CD4-positive, CD25-positive, alpha-beta regulatory T cell (primary cell): Measurements from ENCODE around the gene CLDN14. TPM values are rescaled to one million over a fixed set of nuclear protein-coding genes. Genes with fewer than 3 reads are reported as not detected.

Experiments
- ATAC-seq, 2 donors: fragments of 150-1000 bp; cut with Tn5 transposase; one replicate each; pipeline ENCODE4 v1.10.0; 2021; ENCODE audit warnings: low read depth in 2 of 2, moderate number of reproducible peaks in 2 of 2, moderate library complexity in 1 of 2
- DNase-seq, 3 donors: peaks; one replicate each; pipeline versions ENCODE4 v3.0.0 to v3.0.0-alpha.2; 2012 to 2022; ENCODE audit warnings: mixed read lengths in 1 of 3
- H3K27ac ChIP-seq: one replicate; pipeline ENCODE4 v1.7.0; 2013; ENCODE audit warnings: mild to moderate bottlenecking, low read length; ENCODE audit not compliant: insufficient read depth, poor library complexity, severe bottlenecking
- H3K27me3 ChIP-seq: one replicate; pipeline ENCODE4 v1.7.0; 2013; ENCODE audit warnings: low read length; ENCODE audit not compliant: control insufficient read depth, insufficient read depth
- H3K36me3 ChIP-seq: one replicate; pipeline ENCODE4 v1.7.0; 2013; ENCODE audit warnings: mild to moderate bottlenecking, low read length, moderate library complexity; ENCODE audit not compliant: control insufficient read depth, insufficient read depth
- H3K4me1 ChIP-seq: 2 replicates; pipeline ENCODE4 v1.7.0; 2013; ENCODE audit warnings: mild to moderate bottlenecking, low read length; ENCODE audit not compliant: insufficient read depth, control insufficient read depth, poor library complexity, severe bottlenecking
- H3K4me3 ChIP-seq: one replicate; pipeline ENCODE4 v1.7.0; 2013; ENCODE audit warnings: low read depth, mild to moderate bottlenecking, low read length, moderate library complexity
- H3K9me3 ChIP-seq, 2 experiments: 1 replicate in 1 of 2; 2 replicates in 1 of 2; pipeline ENCODE4 v1.7.0; 2013; ENCODE audit warnings: low read length in 2 of 2, mild to moderate bottlenecking in 1 of 2, moderate library complexity in 1 of 2; ENCODE audit not compliant: control insufficient read depth in 2 of 2
- H3K27ac Mint-ChIP-seq, 3 donors: one replicate each; pipeline ENCODE4 v1.8.0; 2020 to 2022; ENCODE audit warnings: mild to moderate bottlenecking in 3 of 3, mixed read lengths in 3 of 3, moderate library complexity in 2 of 3
- H3K27me3 Mint-ChIP-seq: one replicate; pipeline ENCODE4 v1.8.0; 2022; ENCODE audit warnings: mild to moderate bottlenecking, mixed read lengths
- H3K36me3 Mint-ChIP-seq: one replicate; pipeline ENCODE4 v1.8.0; 2020; ENCODE audit warnings: mixed read lengths
- H3K4me1 Mint-ChIP-seq, 4 donors: one replicate each; pipeline ENCODE4 v1.8.0; 2020 to 2022; ENCODE audit warnings: mixed read lengths in 4 of 4, mild to moderate bottlenecking in 1 of 4
- H3K4me3 Mint-ChIP-seq, 4 donors: one replicate each; pipeline ENCODE4 v1.8.0; 2020 to 2022; ENCODE audit warnings: mild to moderate bottlenecking in 4 of 4, mixed read lengths in 4 of 4, moderate library complexity in 3 of 4
- H3K9me3 Mint-ChIP-seq, 7 donors: one replicate each; pipeline ENCODE4 v1.8.0; 2020 to 2022; ENCODE audit warnings: mixed read lengths in 7 of 7, mild to moderate bottlenecking in 3 of 7, moderate library complexity in 2 of 7
- polyA plus RNA-seq, 4 donors: library from polyadenylated mRNA; unstranded; fragments of 300-500 nt; fragmentation: Illumina TruSeq; gene quantifications; one replicate each; pipeline ENCODE4 v1.2.3, GENCODE V29; 2021
- total RNA-seq: library from RNA; stranded (reverse); gene quantifications from one replicate; pipeline ENCODE4 v1.2.3, GENCODE V29; 2022

CLDN14 gene
- total and polyA plus RNA-seq, 5 donors from 2014 or later, result not detected

- H3K9me3 Mint-ChIP-seq, result no peaks in the 10 kb centered on the region
- no peaks in the 10 kb centered on the region for H3K4me1 Mint-ChIP-seq
- DNase-seq, result peak in 1 of 3 donors; percentile 70
- no peaks in the 10 kb centered on the region for H3K27me3 ChIP-seq
- no peak overlapping the region for H3K27ac ChIP-seq
- no peak for ATAC-seq
- H3K27ac Mint-ChIP-seq, result no peak overlapping the region
- H3K4me3 ChIP-seq, result no peak overlapping the region
- peaks cover 7% of the 10 kb centered on the region for H3K36me3 ChIP-seq
- no peaks in the 10 kb centered on the region for H3K4me1 ChIP-seq
- no peaks in the 10 kb centered on the region for H3K27me3 Mint-ChIP-seq
- peaks cover 5% of the 10 kb centered on the region for H3K36me3 Mint-ChIP-seq
- no peak overlapping the region for H3K4me3 Mint-ChIP-seq
- no peaks in the 10 kb centered on the region for H3K9me3 ChIP-seq
Measured at GRCh38 chr21:36419996-36420395, 59.9 kb downstream of the CLDN14 start.

- H3K9me3 Mint-ChIP-seq, result no peaks in the 10 kb centered on the region
- DNase-seq (no peak), ATAC-seq (no peak)
- H3K4me1 Mint-ChIP-seq, result no peaks in the 10 kb centered on the region
- H3K27ac Mint-ChIP-seq, result no peak overlapping the region
- Histone ChIP-seq H3K27me3 (no peaks in the 10 kb centered on the region), H3K36me3 (peaks cover 7% of the 10 kb centered on the region), H3K4me1 (no peaks in the 10 kb centered on the region), H3K4me3 (no peak overlapping the region), H3K27ac (no peak overlapping the region), H3K9me3 (no peaks in the 10 kb centered on the region)
- no peaks in the 10 kb centered on the region for H3K27me3 Mint-ChIP-seq
- H3K4me3 Mint-ChIP-seq, result no peak overlapping the region
- peaks cover 8% of the 10 kb centered on the region for H3K36me3 Mint-ChIP-seq
Measured at GRCh38 chr21:36419241-36419640, 60.7 kb downstream of the CLDN14 start.

GRCh38 chr21:36415375-36415774 lies 64.5 kb downstream of the CLDN14 start:
- no peaks in the 10 kb centered on the region for H3K27me3 Mint-ChIP-seq
- H3K36me3 Mint-ChIP-seq, result peaks cover 31% of the 10 kb centered on the region
- H3K9me3 Mint-ChIP-seq, result no peaks in the 10 kb centered on the region
- Histone ChIP-seq H3K4me3 (no peak overlapping the region), H3K36me3 (peaks cover 7% of the 10 kb centered on the region), H3K9me3 (no peaks in the 10 kb centered on the region), H3K4me1 (no peaks in the 10 kb centered on the region), H3K27ac (no peak overlapping the region), H3K27me3 (no peaks in the 10 kb centered on the region)
- no peaks in the 10 kb centered on the region for H3K4me1 Mint-ChIP-seq
- no peak overlapping the region for H3K4me3 Mint-ChIP-seq
- no peak for ATAC-seq
- H3K27ac Mint-ChIP-seq, result no peak overlapping the region
- DNase-seq, result no peak

- peaks cover 7% of the 10 kb centered on the region for H3K36me3 ChIP-seq
- Mint-ChIP-seq H3K36me3 (peaks cover 41% of the 10 kb centered on the region), H3K9me3 (no peaks in the 10 kb centered on the region)
Measured at GRCh38 chr21:36412916-36413315, 67.0 kb downstream of the CLDN14 start.

GRCh38 chr21:36411301-36411700 lies 68.6 kb downstream of the CLDN14 start:
- H3K27me3 Mint-ChIP-seq, result no peaks in the 10 kb centered on the region
- no peak overlapping the region for H3K4me3 ChIP-seq
- H3K27me3 ChIP-seq, result no peaks in the 10 kb centered on the region
- no peaks in the 10 kb centered on the region for H3K4me1 Mint-ChIP-seq
- no peaks in the 10 kb centered on the region for H3K9me3 Mint-ChIP-seq
- H3K9me3 ChIP-seq, result no peaks in the 10 kb centered on the region
- no peak for ATAC-seq
- no peak overlapping the region for H3K4me3 Mint-ChIP-seq
- no peaks in the 10 kb centered on the region for H3K4me1 ChIP-seq
- H3K27ac Mint-ChIP-seq, result peak overlapping the region in 1 of 3 donors; percentile 42
- H3K36me3 Mint-ChIP-seq, result peaks cover 46% of the 10 kb centered on the region
- peaks cover 4% of the 10 kb centered on the region for H3K36me3 ChIP-seq
- DNase-seq, result no peak
- no peak overlapping the region for H3K27ac ChIP-seq

More at GRCh38 chr21:36412916-36413315, 67.0 kb downstream of the CLDN14 start:
- Mint-ChIP-seq H3K4me3 (no peak overlapping the region), H3K4me1 (no peaks in the 10 kb centered on the region), H3K27me3 (no peaks in the 10 kb centered on the region), H3K27ac (no peak overlapping the region)
- DNase-seq (no peak), ATAC-seq (no peak)
- H3K4me1 ChIP-seq, result no peaks in the 10 kb centered on the region
- H3K9me3 ChIP-seq, result no peaks in the 10 kb centered on the region
- H3K27me3 ChIP-seq, result no peaks in the 10 kb centered on the region
- no peak overlapping the region for H3K4me3 ChIP-seq
- H3K27ac ChIP-seq, result no peak overlapping the region

Other genes starting within 250 kb of the CLDN14 start
- gene MORC3, start 159.9 kb downstream of the CLDN14 start, total RNA-seq, result 68.2 TPM
- gene MORC3, start 159.9 kb downstream of the CLDN14 start, polyA plus RNA-seq, result 10 to 100 TPM; 31.8 to 55.6 (median 44.6) TPM
- gene CHAF1B, start 94.7 kb downstream of the CLDN14 start, total RNA-seq, result 10.0 TPM
- gene CHAF1B, start 94.7 kb downstream of the CLDN14 start, polyA plus RNA-seq, result 1 to 10 TPM; 1.4 to 4.9 (median 2.9) TPM
- gene SIM2, start 219.0 kb upstream of the CLDN14 start, total RNA-seq, result not detected
- gene SIM2, start 219.0 kb upstream of the CLDN14 start, polyA plus RNA-seq, result under 1 TPM in 2 of 4 donors, not detected in 2; 0.03 to 0.18 TPM